ENCODE measurements around the gene GABRG3. TPM values are rescaled to one million over a fixed set of nuclear protein-coding genes. Genes with fewer than 3 reads are reported as not detected.

The GABRG3 gene
- total RNA-seq, 2 experiments from 2014 or later: not detected

DNA sequence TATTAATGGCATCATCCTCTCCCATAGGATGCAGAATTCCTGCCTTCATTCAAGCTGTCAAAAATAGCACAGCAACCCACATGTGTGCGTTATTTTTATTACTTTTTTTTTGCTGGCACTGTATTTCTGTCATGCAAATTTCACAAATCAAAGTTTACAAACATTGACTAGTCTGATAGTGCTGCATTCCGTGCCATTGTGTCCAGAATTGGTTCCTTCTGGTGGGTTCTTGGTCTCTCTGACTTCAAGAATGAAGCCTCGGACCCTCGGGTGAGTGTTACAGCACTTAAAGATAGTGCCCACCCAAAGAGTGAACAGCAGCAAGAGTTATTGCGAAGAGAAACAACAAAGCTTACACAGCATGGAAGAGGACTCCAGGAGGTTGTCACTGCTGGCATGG is 490.2 kb downstream of the GABRG3 start:
- TF ChIP-seq, protein P1, sequence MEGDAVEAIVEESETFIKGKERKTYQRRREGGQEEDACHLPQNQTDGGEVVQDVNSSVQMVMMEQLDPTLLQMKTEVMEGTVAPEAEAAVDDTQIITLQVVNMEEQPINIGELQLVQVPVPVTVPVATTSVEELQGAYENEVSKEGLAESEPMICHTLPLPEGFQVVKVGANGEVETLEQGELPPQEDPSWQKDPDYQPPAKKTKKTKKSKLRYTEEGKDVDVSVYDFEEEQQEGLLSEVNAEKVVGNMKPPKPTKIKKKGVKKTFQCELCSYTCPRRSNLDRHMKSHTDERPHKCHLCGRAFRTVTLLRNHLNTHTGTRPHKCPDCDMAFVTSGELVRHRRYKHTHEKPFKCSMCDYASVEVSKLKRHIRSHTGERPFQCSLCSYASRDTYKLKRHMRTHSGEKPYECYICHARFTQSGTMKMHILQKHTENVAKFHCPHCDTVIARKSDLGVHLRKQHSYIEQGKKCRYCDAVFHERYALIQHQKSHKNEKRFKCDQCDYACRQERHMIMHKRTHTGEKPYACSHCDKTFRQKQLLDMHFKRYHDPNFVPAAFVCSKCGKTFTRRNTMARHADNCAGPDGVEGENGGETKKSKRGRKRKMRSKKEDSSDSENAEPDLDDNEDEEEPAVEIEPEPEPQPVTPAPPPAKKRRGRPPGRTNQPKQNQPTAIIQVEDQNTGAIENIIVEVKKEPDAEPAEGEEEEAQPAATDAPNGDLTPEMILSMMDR (IDR thresholded peaks at IDR 0.05): no peak
- H3K36me3 Mint-ChIP-seq (ENCODE audit: low read depth): no peaks in the 10 kb centered on the region
- ChIA-PET CTCF (no interaction called here), POLR2A (no interaction called here)
- H3K9me3 ChIP-seq (ENCODE audit: control insufficient read depth in 1 of 2, insufficient read depth in 1 of 2, low read length in 2 of 2): peaks cover 0 to 13% of the 10 kb centered on the region in 2 experiments
- H3K36me3 ChIP-seq (ENCODE audit: insufficient read depth, low read length): no peaks in the 10 kb centered on the region
- no peak overlapping the region for H3K4me3 Mint-ChIP-seq
- ATAC-seq (ENCODE audit: poor library complexity): no peak
- H3K27ac Mint-ChIP-seq: no peak overlapping the region
- H3K27me3 ChIP-seq (ENCODE audit: control insufficient read depth in 1 of 2, insufficient read depth in 2 of 2, low read length in 2 of 2): no peaks in the 10 kb centered on the region
- no peak overlapping the region for H3K27ac ChIP-seq (ENCODE audit: low read depth in 1 of 2, low read length in 2 of 2)
- intact Hi-C loops (cut with DNase I, micrococcal nuclease): no loop called here
- no peaks in the 10 kb centered on the region for H3K27me3 Mint-ChIP-seq
- no peaks in the 10 kb centered on the region for H3K4me1 Mint-ChIP-seq (ENCODE audit: low read depth)
- peaks cover 7% of the 10 kb centered on the region for H3K9me3 Mint-ChIP-seq
- DNase-seq: no peak
- H3K4me3 ChIP-seq (ENCODE audit: low read length): no peak overlapping the region
- no peaks in the 10 kb centered on the region for H3K4me1 ChIP-seq (ENCODE audit: insufficient read depth, low read length)

DNA sequence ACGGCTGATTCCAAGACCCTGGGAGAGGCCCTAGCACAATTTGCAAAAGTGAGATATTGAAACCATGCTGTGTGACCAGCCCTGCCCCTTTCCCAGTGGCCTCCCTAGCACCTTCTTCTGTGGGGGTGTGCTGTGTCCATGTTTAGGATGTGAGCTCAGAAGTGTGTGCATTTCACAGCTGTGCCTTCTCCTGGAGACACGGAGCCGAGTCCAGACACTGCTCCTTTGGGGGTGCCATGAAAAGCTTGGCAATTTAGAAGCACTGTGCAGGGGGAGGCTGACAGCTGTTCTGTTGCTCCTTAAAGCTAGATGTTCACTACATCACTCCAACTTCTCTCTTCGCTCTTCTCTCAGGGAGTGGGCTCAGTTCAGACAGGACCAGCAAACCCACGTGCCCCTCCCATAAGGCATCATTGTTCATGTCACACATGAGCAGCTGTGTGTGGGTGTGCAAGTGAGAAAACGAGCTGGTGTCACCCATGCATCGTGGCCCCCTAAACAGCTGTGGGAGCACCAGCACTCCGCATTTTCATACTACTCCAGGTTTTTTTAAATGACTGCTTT is 492.6 kb downstream of the GABRG3 start:
- H3K36me3 Mint-ChIP-seq (ENCODE audit: low read depth): no peaks in the 10 kb centered on the region
- no peaks in the 10 kb centered on the region for H3K27me3 Mint-ChIP-seq
- DNase-seq: no peak
- no peaks in the 10 kb centered on the region for H3K36me3 ChIP-seq (ENCODE audit: insufficient read depth, low read length)
- no peak overlapping the region for H3K27ac ChIP-seq (ENCODE audit: low read depth in 1 of 2, low read length in 2 of 2)
- no peaks in the 10 kb centered on the region for H3K27me3 ChIP-seq (ENCODE audit: control insufficient read depth in 1 of 2, insufficient read depth in 2 of 2, low read length in 2 of 2)
- POLR2A ChIA-PET: no interaction called here
- no peaks in the 10 kb centered on the region for H3K4me1 ChIP-seq (ENCODE audit: insufficient read depth, low read length)
- no peak overlapping the region for H3K4me3 Mint-ChIP-seq
- H3K9me3 Mint-ChIP-seq: peaks cover 12% of the 10 kb centered on the region
- H3K4me3 ChIP-seq (ENCODE audit: low read length): no peak overlapping the region
- TF ChIP-seq, protein P1 (IDR thresholded peaks at IDR 0.05): no peak
- intact Hi-C loops (cut with DNase I, micrococcal nuclease): no loop called here
- H3K27ac Mint-ChIP-seq: no peak overlapping the region
- H3K4me1 Mint-ChIP-seq (ENCODE audit: low read depth): no peaks in the 10 kb centered on the region
- CTCF ChIA-PET: no interaction called here
- H3K9me3 ChIP-seq (ENCODE audit: control insufficient read depth in 1 of 2, insufficient read depth in 1 of 2, low read length in 2 of 2): peaks cover 0 to 10% of the 10 kb centered on the region in 2 experiments
- ATAC-seq (ENCODE audit: poor library complexity): no peak

DNA sequence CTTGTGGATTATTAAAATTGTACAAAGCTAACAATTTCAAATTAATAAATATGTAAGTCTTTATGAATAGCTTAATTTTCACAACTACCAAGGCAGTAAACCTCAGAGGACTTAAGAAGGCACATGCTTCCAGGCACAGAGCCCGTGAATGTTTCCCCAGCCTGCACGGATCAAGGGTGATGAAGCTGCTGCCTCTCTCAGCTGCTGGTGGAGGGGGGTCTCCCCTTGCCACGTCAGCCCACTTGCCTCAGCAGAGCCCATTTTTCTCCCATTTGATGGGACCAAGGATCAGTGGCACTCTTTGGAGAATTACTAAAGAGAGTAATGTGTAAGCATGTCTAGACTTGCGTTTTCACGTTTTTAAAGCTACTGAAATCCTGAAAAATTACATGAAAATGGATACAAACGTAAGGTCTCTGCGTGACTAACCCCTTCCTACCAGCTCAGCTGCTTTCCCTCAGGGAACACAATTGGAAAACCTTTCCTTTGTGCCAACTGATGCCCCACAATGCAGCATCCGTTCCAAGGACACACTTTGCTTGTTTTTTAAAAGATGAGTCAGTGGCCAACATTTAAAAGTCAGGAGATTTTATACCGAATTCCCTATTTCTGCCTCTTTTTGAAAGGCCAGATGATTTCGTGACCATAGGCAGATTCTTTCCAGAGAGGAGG is 494.1 kb downstream of the GABRG3 start:
- Histone ChIP-seq H3K4me1 (ENCODE audit: insufficient read depth, low read length) (no peaks in the 10 kb centered on the region), H3K27ac (ENCODE audit: low read depth in 1 of 2, low read length in 2 of 2) (no peak overlapping the region), H3K4me3 (ENCODE audit: low read length) (no peak overlapping the region), H3K36me3 (ENCODE audit: insufficient read depth, low read length) (no peaks in the 10 kb centered on the region), H3K27me3 (ENCODE audit: control insufficient read depth in 1 of 2, insufficient read depth in 2 of 2, low read length in 2 of 2) (no peaks in the 10 kb centered on the region), H3K9me3 (ENCODE audit: control insufficient read depth in 1 of 2, insufficient read depth in 1 of 2, low read length in 2 of 2) (peaks cover 0 to 6% of the 10 kb centered on the region in 2 experiments)
- H3K27me3 Mint-ChIP-seq: no peaks in the 10 kb centered on the region
- ChIA-PET CTCF (no interaction called here), POLR2A (no interaction called here)
- TF ChIP-seq, protein P1 (IDR thresholded peaks at IDR 0.05): no peak
- DNase-seq (no peak), ATAC-seq (ENCODE audit: poor library complexity) (no peak)
- intact Hi-C loops (cut with DNase I, micrococcal nuclease): no loop called here
- no peaks in the 10 kb centered on the region for H3K36me3 Mint-ChIP-seq (ENCODE audit: low read depth)
- H3K9me3 Mint-ChIP-seq: peaks cover 12% of the 10 kb centered on the region
- no peak overlapping the region for H3K4me3 Mint-ChIP-seq
- H3K27ac Mint-ChIP-seq: no peak overlapping the region
- no peaks in the 10 kb centered on the region for H3K4me1 Mint-ChIP-seq (ENCODE audit: low read depth)

Data from CD4-positive, alpha-beta T cell (primary cell).